GM21390 (cell line): ENCODE results near the gene HDAC9.

Experiments used
- ATAC-seq: cut with Tn5 transposase; IDR thresholded peaks from one replicate; pipeline ENCODE4 v1.9.1; 2021; ENCODE audit not compliant: unreplicated experiment

Gene HDAC9

GRCh38 chr7:18873734-18874336 is 378.3 kb downstream of the HDAC9 start:
- no peak for ATAC-seq

DNA sequence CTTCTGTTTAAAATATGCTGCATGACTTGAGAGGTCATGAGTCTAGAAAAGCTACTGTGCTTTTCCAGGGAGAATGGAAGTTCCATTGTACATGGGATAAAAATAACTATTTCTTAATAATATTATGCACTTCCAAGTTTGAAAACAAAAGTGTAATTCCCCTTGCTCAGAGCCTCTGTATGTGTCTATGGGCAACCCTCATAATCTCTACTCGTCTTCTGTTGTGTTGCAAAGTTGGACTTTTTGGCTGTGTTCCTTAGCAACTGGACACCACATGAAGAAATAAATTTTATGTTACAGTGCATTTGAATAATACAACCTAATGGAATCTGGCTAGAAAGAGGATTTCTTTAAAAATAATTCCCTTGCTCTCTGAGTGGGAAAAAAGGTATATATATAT is 379.3 kb downstream of the HDAC9 start:
- ATAC-seq = no peak

- ATAC-seq = no peak
Observed at GRCh38 chr7:18877874-18878273, 382.3 kb downstream of the HDAC9 start.

DNA sequence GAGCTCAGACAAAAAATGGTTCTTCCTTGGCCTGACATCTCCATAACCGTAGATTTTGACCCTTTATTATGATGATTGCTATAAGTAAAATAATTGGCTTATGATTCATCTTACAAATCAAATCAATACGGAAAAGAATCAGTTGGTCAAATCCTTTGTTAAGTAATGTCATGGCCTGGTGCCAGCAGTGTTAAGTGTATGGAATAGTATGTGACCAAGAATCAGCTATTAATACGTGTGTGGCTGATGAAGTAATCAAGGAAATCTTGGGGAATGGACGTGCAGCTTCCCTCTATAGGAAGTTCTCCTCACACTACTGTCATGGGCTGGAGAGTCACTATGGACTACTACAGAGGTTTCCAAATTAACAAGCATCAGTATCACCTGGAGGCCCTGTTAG is 391.3 kb downstream of the HDAC9 start:
- no peak for ATAC-seq

DNA sequence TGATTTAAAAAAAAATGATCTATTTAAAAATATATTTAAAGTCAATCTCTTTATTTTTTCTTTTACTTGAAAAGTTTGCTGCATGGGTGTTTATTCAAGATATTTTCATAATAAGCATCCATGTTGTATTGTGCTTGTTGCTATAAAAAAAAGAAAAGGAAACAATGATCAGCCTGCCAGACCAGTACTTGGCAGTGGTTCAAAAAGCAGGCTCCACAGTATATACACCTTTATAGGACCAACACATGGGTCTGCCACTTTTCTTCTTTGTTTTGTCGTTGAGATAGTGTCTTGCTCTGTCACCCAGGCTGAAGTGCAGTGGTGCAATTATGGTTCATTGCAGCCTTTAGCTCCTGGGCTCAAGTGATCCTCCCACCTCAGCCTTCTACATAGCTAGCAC is 393.9 kb downstream of the HDAC9 start:
- no peak for ATAC-seq

DNA sequence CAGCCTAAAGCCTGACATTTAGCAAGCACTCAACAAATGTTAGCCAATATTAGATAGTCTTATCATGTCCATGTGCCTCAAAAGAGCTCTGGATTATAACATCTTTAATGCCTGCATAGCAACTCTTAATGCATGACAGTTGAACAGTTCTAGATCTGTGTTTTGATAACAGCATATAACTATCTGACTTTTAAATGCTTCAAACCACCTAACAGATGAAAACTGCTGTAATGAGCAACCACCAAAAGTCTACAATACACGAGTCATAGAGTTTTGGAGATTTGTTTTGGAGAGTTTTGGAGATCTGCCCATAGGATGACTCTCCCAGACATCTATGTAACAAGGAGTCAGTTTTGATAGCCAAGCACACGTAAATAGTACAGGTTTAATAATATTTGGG is 394.6 kb downstream of the HDAC9 start:
- no peak for ATAC-seq

GRCh38 chr7:18890885-18891621 is 395.5 kb downstream of the HDAC9 start:
- ATAC-seq = no peak

DNA sequence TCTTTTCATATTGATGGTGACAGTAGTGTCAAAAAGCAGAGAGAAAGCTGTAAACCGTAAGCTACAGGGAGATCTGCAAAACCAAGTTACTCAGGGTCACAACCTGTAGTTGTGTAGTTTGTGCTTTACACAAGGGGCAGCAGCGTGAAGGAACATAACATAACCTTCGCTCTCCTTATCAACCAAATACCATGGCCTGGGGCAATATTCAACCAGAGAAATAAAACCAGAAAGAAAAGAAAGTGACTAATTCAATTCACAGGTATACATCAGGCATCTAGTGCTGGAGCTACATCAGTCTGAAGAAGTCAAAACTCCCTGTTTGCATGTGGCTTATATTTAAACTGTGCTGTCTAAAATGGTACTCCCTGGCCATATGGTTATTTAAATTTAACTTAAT is 397.6 kb downstream of the HDAC9 start:
- no peak for ATAC-seq

DNA sequence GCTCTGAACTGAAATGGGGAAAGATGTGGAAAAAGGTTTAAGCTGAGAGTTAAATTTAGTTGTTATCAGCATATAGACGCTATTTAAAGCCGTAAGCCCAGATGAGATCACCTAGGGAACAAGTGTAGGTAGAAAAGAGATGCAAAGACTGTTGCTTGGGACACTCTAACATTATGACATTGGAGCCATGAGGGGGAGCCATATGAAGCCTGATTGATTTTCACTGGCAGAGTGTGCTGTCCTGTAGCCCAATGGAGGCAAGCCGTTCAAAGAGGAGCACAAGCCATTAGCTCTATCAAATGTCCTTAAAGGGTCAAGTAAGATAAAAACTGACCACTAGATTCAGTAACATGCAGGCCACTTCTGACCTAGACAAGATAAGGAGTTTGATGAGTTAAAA is 398.6 kb downstream of the HDAC9 start:
- no peak for ATAC-seq

GRCh38 chr7:18895456-18895855 is 399.9 kb downstream of the HDAC9 start:
- ATAC-seq = no peak

- ATAC-seq = no peak
Observed at GRCh38 chr7:18896343-18896975, 400.9 kb downstream of the HDAC9 start.

- ATAC-seq = no peak
Observed at GRCh38 chr7:18900236-18900635, 404.7 kb downstream of the HDAC9 start.

DNA sequence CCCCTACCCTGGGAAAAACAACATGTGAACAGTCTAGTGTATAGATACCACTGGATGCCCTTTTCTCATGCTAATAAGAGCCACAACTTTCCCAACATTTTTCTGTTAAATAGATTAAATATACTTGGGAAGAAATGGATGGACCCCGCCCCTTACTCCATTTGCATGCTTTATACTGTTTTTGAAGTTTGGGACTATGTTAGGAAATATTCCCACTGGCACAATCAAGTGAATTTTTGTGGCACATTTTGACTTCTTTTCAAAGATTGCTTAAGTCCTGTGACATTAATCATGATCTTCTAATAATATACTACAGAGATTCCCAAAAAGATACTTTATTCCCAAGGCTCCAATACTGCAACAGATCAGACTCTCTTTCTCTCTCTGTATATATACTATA is 405.3 kb downstream of the HDAC9 start:
- ATAC-seq = no peak

DNA sequence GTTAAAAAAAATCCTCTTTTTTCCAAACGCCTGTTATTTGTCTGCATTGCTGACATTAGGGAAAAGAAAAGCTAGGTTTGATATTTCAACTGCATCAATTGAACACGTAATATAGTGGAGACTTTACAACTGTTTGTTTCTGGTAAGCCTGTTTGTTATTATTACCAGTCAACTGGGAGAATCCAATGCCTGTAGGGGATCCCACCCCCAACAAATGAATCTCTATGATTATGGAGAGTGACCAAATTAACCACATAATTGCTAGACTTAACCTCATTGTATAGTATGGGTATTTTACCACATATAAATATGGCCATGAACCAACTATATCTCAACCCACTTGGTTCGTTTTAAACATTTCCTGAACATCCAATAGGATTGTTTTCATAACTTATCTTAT is 405.8 kb downstream of the HDAC9 start:
- ATAC-seq = no peak

DNA sequence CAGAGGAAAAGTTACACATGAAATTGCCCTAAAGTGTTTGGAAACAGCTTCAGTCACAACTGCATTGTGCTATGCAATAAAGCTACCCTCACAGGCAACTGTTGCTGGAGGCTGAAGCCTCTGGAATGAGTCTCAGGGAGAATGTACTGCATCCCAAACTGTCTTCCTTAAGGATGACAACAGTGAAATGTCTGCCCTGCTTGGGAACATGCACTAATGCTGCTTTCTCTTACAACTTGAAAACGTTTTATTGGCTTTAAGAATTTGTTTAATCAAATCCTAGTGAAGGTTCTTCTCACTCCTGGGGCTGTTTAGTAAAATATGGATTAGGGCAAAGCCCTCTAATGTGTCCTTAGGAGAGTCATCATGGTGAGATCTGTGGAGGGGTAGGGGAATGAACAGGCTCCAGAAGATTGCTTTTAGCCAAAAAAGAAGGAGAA is 406.5 kb downstream of the HDAC9 start:
- no peak for ATAC-seq

DNA sequence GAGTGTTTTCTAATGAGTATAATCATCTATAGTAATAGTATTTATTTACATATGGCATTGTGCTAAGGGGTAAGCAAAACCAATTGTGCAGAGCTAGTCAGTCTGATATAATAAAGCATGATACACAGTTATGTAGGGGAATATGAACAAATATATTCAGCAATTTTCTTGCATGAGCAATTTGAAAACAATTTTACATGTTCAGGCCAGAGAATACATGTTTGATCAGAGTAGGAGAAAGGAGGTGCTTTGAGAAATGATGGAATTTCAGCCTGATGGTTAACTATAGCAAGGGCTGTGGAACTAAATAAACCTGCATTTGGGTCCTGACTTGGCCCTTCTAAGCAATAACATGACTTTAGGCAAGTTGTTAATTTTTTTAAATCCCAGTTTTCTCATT is 407.3 kb downstream of the HDAC9 start:
- no peak for ATAC-seq

DNA sequence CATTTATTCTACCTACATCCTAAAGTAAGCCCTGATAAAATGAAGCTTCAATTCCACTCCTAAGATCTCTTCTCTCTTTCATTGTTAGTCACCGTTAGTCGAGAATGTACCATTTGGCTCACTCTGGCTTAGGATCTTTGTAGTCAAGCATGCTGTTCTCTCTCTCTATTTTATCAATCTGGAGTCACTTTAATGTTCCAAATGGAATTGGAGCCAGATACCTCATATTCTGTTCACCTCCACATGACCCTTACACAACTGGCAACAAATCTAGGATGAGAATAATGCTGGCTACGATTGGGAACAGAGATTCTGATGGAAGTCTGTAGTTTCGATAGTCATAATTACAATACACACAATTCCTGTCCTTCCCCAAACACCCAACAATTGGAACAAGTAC is 408.1 kb downstream of the HDAC9 start:
- no peak for ATAC-seq

DNA sequence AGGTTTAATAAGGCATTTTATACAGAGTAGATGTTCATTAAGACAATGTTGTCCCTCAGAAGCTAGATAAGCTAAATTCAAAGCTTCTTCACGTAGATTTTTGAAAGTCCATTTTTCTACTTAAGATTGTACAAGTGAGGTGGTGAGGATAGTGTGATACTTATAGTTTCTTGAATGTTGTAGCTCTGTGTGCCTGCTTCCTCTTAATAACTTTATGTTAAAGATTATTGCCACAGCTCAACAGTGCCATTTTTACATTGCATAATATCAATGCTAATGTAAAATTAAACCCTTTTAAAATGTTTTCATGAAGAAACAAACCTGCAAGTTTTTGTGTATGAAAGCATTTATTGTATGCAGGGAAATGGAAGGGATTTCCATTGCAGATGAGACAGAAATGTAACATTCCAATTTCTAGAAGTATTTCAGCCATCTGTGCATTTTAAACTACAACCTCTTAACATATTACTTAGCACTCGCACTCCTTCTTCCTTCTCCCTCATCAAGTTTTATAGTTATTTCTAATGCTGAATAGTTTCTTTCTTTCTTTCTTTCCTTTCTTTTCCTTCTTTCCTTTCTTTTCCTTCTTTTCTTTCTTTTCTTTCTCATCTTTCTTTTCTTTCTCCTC is 409.9 kb downstream of the HDAC9 start:
- no peak for ATAC-seq

DNA sequence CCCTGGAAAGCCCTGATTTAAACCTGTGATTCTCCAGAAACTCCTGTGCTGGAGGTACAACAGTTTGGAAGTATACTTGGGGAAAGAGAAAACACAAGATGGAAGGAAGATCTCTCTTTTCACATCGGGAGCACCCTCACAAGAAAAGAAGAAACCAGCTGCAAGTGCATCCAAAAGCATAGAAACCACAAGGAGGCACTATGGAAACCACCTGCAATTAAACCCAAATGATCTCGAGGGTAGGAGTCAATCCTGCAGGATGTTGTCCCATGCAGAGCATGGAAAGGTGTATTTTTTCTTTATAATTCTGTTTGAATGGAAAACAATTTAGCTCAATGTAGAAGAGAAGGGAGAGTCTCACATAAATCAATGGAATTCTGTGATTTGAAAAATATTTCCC is 411.4 kb downstream of the HDAC9 start:
- ATAC-seq = no peak

DNA sequence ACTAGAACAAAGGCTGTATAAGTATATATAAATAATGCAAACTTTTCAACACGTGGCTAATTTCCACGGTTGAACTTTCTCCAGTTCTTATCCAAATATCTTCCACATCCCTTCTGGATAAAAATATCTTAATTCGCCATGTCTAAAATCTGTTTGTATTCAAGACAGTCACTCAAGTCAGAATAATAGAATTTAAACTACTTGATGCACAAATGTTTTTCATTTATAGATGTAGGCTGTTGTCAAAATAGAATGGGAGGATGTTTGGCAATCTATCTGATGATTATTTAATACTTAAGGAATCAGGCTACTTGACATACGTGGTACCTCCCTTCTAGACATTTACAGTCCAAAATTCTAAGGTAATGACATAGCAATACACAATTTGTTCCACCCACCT is 417.6 kb downstream of the HDAC9 start:
- ATAC-seq = no peak

- no peak for ATAC-seq
Observed at GRCh38 chr7:18916826-18917225, 421.3 kb downstream of the HDAC9 start.

GRCh38 chr7:18927134-18927533 is 431.6 kb downstream of the HDAC9 start:
- ATAC-seq = no peak
